Measurements from ENCODE around the gene BCO2.

BCO2 gene

GRCh38 chr11:112162761-112163546 is 12.4 kb upstream of the BCO2 start:
- TF ChIP-seq CTCF (IDR thresholded peaks at IDR 0.05; ENCODE audit: borderline replicate concordance, insufficient read depth, low read depth, low read length) = no peak
- H3K4me3 ChIP-seq (ENCODE audit: low read depth, low read length) = no peak overlapping the region

DNA sequence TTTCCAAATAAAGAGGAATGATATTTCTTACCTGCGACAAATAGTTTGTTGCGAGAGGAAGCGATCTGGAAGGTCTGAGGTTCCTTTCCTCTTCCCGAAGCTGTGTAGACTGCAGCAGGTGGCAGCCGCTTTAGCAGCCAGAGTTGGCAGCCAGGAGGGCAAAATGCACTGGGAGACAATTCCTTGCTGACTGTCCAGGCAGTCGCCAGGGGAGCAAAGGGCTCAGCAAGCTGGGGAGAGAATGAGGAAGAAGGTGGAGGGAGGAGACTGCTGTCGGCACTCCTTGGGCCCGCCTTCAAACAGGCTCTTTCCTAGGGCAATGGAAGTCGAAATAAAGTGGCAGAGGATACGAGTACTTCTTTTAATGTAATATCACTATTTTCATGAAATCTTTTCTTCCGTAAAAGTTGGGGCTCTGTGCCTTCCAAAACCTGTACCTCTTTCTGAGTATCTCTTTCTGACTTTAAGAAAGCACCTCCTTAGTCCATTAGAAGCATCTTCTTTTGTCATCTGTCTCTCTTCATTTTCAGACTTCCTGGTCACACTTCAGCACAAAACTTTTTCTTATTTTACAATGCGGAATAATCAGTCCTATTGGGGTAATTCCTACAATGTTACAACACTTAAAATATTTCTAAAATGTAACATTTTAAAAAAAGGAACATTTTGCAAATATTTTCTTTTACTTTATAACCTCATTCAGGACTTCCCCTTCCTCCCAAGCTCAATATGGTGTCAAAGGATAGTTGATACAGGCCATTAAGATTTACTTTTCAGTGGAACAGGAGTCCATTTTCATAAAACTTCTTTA is 11.2 kb upstream of the BCO2 start, which contains the start of gene IL18:
Gene IL18, minus strand, starts transcription at position 220 of the 811 bp plus-strand sequence. CDS start 9,041 bp downstream, outside the sequence.
- H3K4me3 ChIP-seq (ENCODE audit: low read depth, low read length) = no peak within 1 kb of the TSS
- TF ChIP-seq CTCF (IDR thresholded peaks at IDR 0.05; ENCODE audit: borderline replicate concordance, insufficient read depth, low read depth, low read length) = no peak

- no peak overlapping the region for H3K4me3 ChIP-seq (ENCODE audit: low read depth, low read length)
- TF ChIP-seq CTCF (IDR thresholded peaks at IDR 0.05; ENCODE audit: borderline replicate concordance, insufficient read depth, low read depth, low read length) = no peak
Observed at GRCh38 chr11:112165049-112165448, 10.3 kb upstream of the BCO2 start.

DNA sequence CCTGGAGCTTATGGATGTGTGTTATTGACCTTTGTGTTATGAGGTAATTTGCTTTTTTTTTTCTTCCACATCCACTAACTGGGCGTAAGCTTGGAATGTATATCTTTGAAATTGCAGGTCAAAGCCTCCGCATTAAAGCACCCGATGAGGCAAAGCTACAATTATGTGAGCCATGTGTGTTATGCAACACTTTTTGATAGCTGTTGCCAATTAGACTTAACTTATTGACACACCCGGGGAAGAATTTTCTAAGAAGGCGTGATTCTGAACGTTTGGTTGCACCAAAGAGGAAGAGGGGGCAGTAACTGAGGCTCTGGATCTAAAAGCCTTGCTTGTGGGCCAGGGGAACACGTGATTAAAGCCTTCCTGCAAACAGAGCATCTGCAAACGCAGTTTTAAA is 8.8 kb upstream of the BCO2 start:
- H3K4me3 ChIP-seq (ENCODE audit: low read depth, low read length) = no peak overlapping the region
- TF ChIP-seq CTCF (IDR thresholded peaks at IDR 0.05; ENCODE audit: borderline replicate concordance, insufficient read depth, low read depth, low read length) = no peak

GRCh38 chr11:112167145-112167544 is 8.2 kb upstream of the BCO2 start, which contains the start of gene TEX12:
Gene TEX12 (plus strand): TSS chr11:112167372. CDS start chr11:112169269, 1,897 bp downstream.
- no peak for TF ChIP-seq CTCF (IDR thresholded peaks at IDR 0.05; ENCODE audit: borderline replicate concordance, insufficient read depth, low read depth, low read length)
- no peak within 1 kb of the TSS for H3K4me3 ChIP-seq (ENCODE audit: low read depth, low read length)

GRCh38 chr11:112172362-112172994 is 2.8 kb upstream of the BCO2 start:
- H3K4me3 ChIP-seq (ENCODE audit: low read depth, low read length) = no peak overlapping the region
- no peak for TF ChIP-seq CTCF (IDR thresholded peaks at IDR 0.05; ENCODE audit: borderline replicate concordance, insufficient read depth, low read depth, low read length)

All from GM12875 (cell line).